ENCODE results near the gene NCOA7. TPM values are rescaled to one million over a fixed set of nuclear protein-coding genes. Genes with fewer than 3 reads are reported as not detected.

The NCOA7 gene
- total and polyA plus RNA-seq, 2 of the 8 experiments (the other 6 are each of a cell fraction or from before 2014, with no cell fraction given) = 2.6 to 10.7 TPM

DNA sequence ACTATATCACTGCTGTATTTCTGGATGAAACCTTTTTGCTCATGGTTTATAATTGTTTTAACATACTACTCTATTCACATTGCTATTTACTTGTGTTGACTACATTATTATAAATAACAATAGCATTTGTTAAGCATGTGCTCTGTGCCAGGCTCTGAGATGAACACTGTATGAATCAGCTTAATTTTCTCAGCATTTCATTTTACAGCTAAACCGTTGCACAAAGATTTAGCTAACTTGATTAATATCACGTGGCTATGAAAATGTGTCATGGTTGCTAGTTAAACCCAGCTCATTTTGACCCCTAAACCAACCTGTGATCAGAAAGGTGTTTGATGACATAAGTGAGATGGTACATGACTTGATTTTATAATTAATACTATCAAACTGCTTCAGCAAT, 77.5 kb downstream of the NCOA7 start:
- TF ChIP-seq KDM5A (IDR thresholded peaks at IDR 0.05; ENCODE audit: low read length) (no peak), SP4 (IDR thresholded peaks at IDR 0.05; ENCODE audit: low read length) (no peak), CHD2 (IDR thresholded peaks at IDR 0.05; ENCODE audit: low read length) (no peak), TBP (IDR thresholded peaks at IDR 0.05; ENCODE audit: low read depth, low read length) (no peak), GTF2F1 (IDR thresholded peaks at IDR 0.05; ENCODE audit: borderline replicate concordance, low read depth, low read length) (no peak), TAF7 (optimal IDR thresholded peaks at IDR 0.05; ENCODE audit: borderline replicate concordance, low read depth, low read length) (no peak), ASH2L (IDR thresholded peaks at IDR 0.05; ENCODE audit: low read length) (no peak)
- TF ChIP-seq, protein P1, sequence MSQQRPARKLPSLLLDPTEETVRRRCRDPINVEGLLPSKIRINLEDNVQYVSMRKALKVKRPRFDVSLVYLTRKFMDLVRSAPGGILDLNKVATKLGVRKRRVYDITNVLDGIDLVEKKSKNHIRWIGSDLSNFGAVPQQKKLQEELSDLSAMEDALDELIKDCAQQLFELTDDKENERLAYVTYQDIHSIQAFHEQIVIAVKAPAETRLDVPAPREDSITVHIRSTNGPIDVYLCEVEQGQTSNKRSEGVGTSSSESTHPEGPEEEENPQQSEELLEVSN (IDR thresholded peaks at IDR 0.05) = no peak
- H3K9ac ChIP-seq (replicated peaks in 1 of 4; ENCODE audit: extremely low read depth in 1 of 4, low read depth in 3 of 4, low read length in 3 of 4) = no peak overlapping the region
- no peak overlapping the region for H3K56ac ChIP-seq (replicated peaks; ENCODE audit: insufficient read length, low read depth, low read length)
- H3K4me1 ChIP-seq (replicated peaks in 1 of 4; ENCODE audit: control insufficient read depth in 3 of 4, insufficient read depth in 4 of 4, low read length in 3 of 4) = peaks cover 0 to 7% (median 3%) of the 10 kb centered on the region in 4 experiments; a peak in 3 of 7 replicates
- H2AFZ ChIP-seq (ENCODE audit: low read length) = no peak overlapping the region
- H4K20me1 ChIP-seq (replicated peaks in 1 of 2; ENCODE audit: control insufficient read depth in 1 of 2, insufficient read depth in 2 of 2, low read length in 2 of 2) = no peaks in the 10 kb centered on the region
- H4K5ac ChIP-seq (ENCODE audit: insufficient read length, low read depth, low read length) = no peak overlapping the region
- H3K4me3 ChIP-seq (ENCODE audit: extremely low read depth in 1 of 4, insufficient read depth in 2 of 4, low read depth in 3 of 4, low read length in 4 of 4) = no peak overlapping the region; a peak in 1 of 8 replicates
- H3K14ac ChIP-seq (ENCODE audit: insufficient read length) = no peak overlapping the region
- no peak overlapping the region; a peak in 1 of 4 replicates for H3K4me2 ChIP-seq (ENCODE audit: insufficient read depth in 1 of 2, low read depth in 2 of 2, low read length in 2 of 2)
- ChIA-PET CTCF (ENCODE audit: partially characterized antibody) (interaction anchor here (0.6 to 3.3 kb wide), 12 partner anchors 10 to 571 kb away, joined by 3 to 16 read pairs (median 4); no protein-coding TSS in a partner anchor), POLR2A (ENCODE audit: partially characterized antibody) (interaction anchor here (0.8 to 0.9 kb wide), 2 partner anchors 15 to 89 kb away, joined by 3 read pairs; partner anchors contain the start of gene HINT3)
- no peaks in the 10 kb centered on the region for H3K9me3 ChIP-seq (ENCODE audit: insufficient read depth in 2 of 2, low read depth in 1 of 2, low read length in 1 of 2)
- H3K23me2 ChIP-seq (ENCODE audit: low read depth, low read length) = no peaks in the 10 kb centered on the region
- no peak overlapping the region for H3K4ac ChIP-seq (replicated peaks; ENCODE audit: insufficient read length, low read depth, low read length)
- no peak overlapping the region for H2BK20ac ChIP-seq (ENCODE audit: low read length)
- no peak for FAIRE-seq
- H3K23ac ChIP-seq (ENCODE audit: insufficient read length) = no peak overlapping the region
- H2BK12ac ChIP-seq (ENCODE audit: low read depth, low read length) = no peak overlapping the region
- H4K91ac ChIP-seq (replicated peaks; ENCODE audit: insufficient read length, low read length) = no peak overlapping the region
- H2BK15ac ChIP-seq (ENCODE audit: low read length) = no peak overlapping the region
- H3K27ac ChIP-seq (ENCODE audit: low read depth, low read length) = no peak overlapping the region
- 86% methylated on average over 2 of the region's 2 CpGs; no CpG with 5 or more reads in 1 of the 2 experiments for WGBS, 2 experiments (ENCODE audit: extremely low coverage in 1 of 2, insufficient coverage in 1 of 2, insufficient read length in 1 of 2, insufficient replicate concordance in 2 of 2, low coverage in 1 of 2, low lambda C conversion rate in 2 of 2, missing lambda C conversion rate in 1 of 2)
- no peak overlapping the region for H2BK5ac ChIP-seq (ENCODE audit: low read depth, low read length)
- no peak overlapping the region for H2AK5ac ChIP-seq (ENCODE audit: low read depth, low read length)
- no peaks in the 10 kb centered on the region for H3K79me1 ChIP-seq (ENCODE audit: low read depth, low read length)
- DNase-seq (ENCODE audit: low read depth in 1 of 2, low spot score in 2 of 2) = no peak
- H3K79me2 ChIP-seq (ENCODE audit: control insufficient read depth in 1 of 2, insufficient read depth in 2 of 2, low read length in 2 of 2) = no peaks in the 10 kb centered on the region
- no peaks in the 10 kb centered on the region for H3K27me3 ChIP-seq (replicated peaks in 1 of 4; ENCODE audit: control insufficient read depth in 3 of 4, extremely low read depth in 1 of 4, insufficient read depth in 3 of 4, low read length in 3 of 4)
- H2BK120ac ChIP-seq (replicated peaks; ENCODE audit: low read depth, low read length) = no peak overlapping the region
- H3K36me3 ChIP-seq (ENCODE audit: control insufficient read depth in 2 of 4, insufficient read depth in 4 of 4, low read length in 3 of 4) = no peaks in the 10 kb centered on the region
- no peak overlapping the region for H4K8ac ChIP-seq (ENCODE audit: extremely low read depth, insufficient read depth, low read length)
- no peak overlapping the region for H3K18ac ChIP-seq (ENCODE audit: extremely low read depth, low read length)
